Measurements from ENCODE around the gene KIAA0040. TPM values are rescaled to one million over a fixed set of nuclear protein-coding genes. Genes with fewer than 3 reads are reported as not detected.

KIAA0040 gene
- total RNA-seq, result 10 to 100 TPM; 23.0 to 25.8 TPM
- polyA plus RNA-seq, result 10 to 100 TPM in 1 of 2 donors, 1 to 10 TPM in 1; 5.6 to 11.1 TPM
- long read RNA-seq, donor 1, full-length matches to known transcripts, result 2 of 27 reads
- long read RNA-seq, donor 1, partial matches to known transcripts, result 2 of 27 reads
- long read RNA-seq, donor 1, other reads (novel, unspliced or antisense), result 23 of 27 reads
- long read RNA-seq, donor 2, full-length matches to known transcripts, result 11 of 21 reads
- long read RNA-seq, donor 2, partial matches to known transcripts, result 0 of 21 reads
- long read RNA-seq, donor 2, other reads (novel, unspliced or antisense), result 10 of 21 reads

DNA sequence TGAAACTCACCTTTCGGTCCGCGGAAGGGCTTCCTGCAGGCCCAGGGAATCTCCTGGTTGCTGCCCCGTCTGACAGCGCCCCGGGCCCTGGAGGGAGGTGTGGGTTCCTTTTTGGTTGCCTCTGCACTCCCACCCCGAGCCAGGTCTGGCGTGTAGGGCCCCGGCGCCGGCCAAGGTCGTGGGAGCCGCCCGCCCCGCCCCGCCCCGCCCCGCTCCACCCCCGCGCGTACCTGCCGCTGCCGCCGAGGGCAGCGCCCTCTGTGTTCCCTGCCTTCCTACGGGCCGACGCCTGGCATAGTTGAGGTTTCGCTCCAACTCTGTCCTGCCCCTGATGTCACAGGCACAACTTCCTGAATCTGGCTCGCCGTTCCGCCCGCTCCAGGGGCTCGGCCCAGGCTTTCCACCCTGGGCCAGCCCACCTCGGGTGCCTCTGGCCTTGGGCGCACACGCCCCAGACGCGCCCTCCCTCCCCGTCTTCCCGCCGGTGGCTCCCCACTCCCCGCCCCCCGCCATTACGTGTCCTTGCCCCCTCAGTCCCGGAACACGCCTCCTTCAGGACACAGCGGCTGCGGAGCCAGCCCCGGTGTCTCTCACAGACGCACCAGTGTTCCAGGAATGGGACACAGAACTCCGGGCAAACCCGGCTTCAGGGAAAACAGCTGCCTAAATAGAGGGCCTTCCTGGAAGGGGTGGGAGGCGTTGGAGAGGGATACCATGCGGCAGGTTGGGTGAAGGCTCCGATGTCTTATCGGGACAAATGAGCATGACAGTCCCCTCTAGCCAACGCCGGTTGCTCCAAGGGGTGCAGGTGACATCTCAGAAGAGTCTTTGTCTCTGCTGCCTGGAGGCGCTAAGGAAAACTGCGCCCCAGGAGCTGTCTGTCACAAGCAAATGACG is at the start of gene KIAA0040:
Gene KIAA0040 (minus strand): TSS at position 147 of the 897 bp plus-strand sequence. CDS start 31,763 bp downstream, outside the sequence.
- H3K27me3 ChIP-seq (ENCODE audit: control insufficient read depth in 1 of 2, insufficient read depth in 2 of 2, low read length in 1 of 2), result no peaks in the 10 kb centered on the region
- H3K27ac ChIP-seq (ENCODE audit: low read depth in 1 of 2, low read length in 2 of 2), result peak within 1 kb of the TSS; percentile 58 to 69
- no peaks in the 10 kb centered on the region for H3K36me3 ChIP-seq (ENCODE audit: control insufficient read depth in 1 of 2, insufficient read depth in 2 of 2, low read length in 1 of 2)
- DNase-seq (peak; percentile 81 to 89), ATAC-seq (ENCODE audit: low FRiP score) (peak; percentile 88)
- intact Hi-C loops (cut with DNase I), result loop anchor here in 1 of 2 donors (5.0 kb wide), 1 partner anchor 1014 kb away; the partner anchor contains the start of gene COP1
- WGBS, 2 donors, result 6% methylated on average over 51 to 62 of the region's 62 CpGs
- H3K9me3 ChIP-seq (ENCODE audit: control insufficient read depth, low read length), result no peaks in the 10 kb centered on the region
- H3K4me3 ChIP-seq (ENCODE audit: low read length in 2 of 2), result peak within 1 kb of the TSS; percentile 70 to 87
- no peaks in the 10 kb centered on the region for H3K4me1 ChIP-seq (ENCODE audit: control insufficient read depth in 1 of 2, insufficient read depth in 2 of 2, low read length in 2 of 2)

DNA sequence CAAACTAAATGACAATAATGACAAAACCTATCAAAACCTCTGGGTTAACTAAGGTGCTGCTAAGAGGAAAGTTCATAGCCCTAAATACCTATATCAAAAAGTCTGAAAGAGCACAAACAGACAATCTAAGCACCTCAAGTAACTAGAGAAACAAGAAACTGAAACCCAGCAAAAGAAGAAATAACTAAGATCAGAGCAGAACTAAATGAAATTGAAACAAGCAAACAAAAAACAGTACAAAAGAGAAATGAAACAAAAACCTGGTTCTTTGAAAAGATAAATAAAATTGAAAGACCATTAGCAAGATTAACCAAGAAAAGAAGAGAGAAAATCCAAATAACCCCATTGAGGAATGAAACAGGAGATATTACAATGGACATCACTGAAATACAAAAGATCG is 44.8 kb upstream of the KIAA0040 start:
- intact Hi-C loops (cut with DNase I), result no loop called here

DNA sequence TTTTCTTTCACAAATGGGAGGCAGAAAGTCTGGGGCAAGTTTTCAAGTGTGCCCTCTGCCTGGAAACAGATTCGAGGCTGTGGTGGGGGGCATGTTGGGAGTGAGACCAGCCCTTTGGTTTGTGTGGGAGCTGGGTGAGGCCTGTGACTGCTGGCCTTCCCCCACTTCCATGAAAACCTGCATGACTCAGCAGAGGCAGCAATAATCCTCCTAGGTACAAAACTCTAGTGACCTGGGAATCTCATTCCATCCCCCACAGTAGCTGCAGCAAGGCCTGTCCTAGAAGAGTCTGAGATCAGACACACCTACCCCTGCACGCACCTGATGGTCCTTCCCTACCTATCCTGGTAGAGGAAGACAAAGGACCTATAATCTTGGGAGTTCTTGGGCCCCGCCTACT is 42.1 kb upstream of the KIAA0040 start:
- Histone ChIP-seq H3K4me1 (ENCODE audit: control insufficient read depth in 1 of 2, insufficient read depth in 2 of 2, low read length in 2 of 2) (peaks cover 0 to 4% of the 10 kb centered on the region in 2 donors), H3K9me3 (ENCODE audit: control insufficient read depth, low read length) (no peaks in the 10 kb centered on the region), H3K36me3 (ENCODE audit: control insufficient read depth in 1 of 2, insufficient read depth in 2 of 2, low read length in 1 of 2) (no peaks in the 10 kb centered on the region), H3K27ac (ENCODE audit: low read depth in 1 of 2, low read length in 2 of 2) (no peak overlapping the region), H3K27me3 (ENCODE audit: control insufficient read depth in 1 of 2, insufficient read depth in 2 of 2, low read length in 1 of 2) (no peaks in the 10 kb centered on the region), H3K4me3 (ENCODE audit: low read length in 2 of 2) (no peak overlapping the region)
- WGBS, 2 donors, result 91 to 98% methylated on average over 3 of the region's 3 CpGs
- no peak for DNase-seq
- intact Hi-C loops (cut with DNase I), result no loop called here
- ATAC-seq (ENCODE audit: low FRiP score), result no peak

More for the DNA sequence above, 44.8 kb upstream of the KIAA0040 start:
- 90 to 96% methylated on average over 1 of the region's 1 CpG for WGBS, 2 donors
- ATAC-seq (ENCODE audit: low FRiP score) (no peak), DNase-seq (no peak)
- no peaks in the 10 kb centered on the region for H3K36me3 ChIP-seq (ENCODE audit: control insufficient read depth in 1 of 2, insufficient read depth in 2 of 2, low read length in 1 of 2)
- no peaks in the 10 kb centered on the region for H3K27me3 ChIP-seq (ENCODE audit: control insufficient read depth in 1 of 2, insufficient read depth in 2 of 2, low read length in 1 of 2)
- no peaks in the 10 kb centered on the region for H3K9me3 ChIP-seq (ENCODE audit: control insufficient read depth, low read length)
- no peak overlapping the region for H3K4me3 ChIP-seq (ENCODE audit: low read length in 2 of 2)
- no peaks in the 10 kb centered on the region for H3K4me1 ChIP-seq (ENCODE audit: control insufficient read depth in 1 of 2, insufficient read depth in 2 of 2, low read length in 2 of 2)
- no peak overlapping the region for H3K27ac ChIP-seq (ENCODE audit: low read depth in 1 of 2, low read length in 2 of 2)

DNA sequence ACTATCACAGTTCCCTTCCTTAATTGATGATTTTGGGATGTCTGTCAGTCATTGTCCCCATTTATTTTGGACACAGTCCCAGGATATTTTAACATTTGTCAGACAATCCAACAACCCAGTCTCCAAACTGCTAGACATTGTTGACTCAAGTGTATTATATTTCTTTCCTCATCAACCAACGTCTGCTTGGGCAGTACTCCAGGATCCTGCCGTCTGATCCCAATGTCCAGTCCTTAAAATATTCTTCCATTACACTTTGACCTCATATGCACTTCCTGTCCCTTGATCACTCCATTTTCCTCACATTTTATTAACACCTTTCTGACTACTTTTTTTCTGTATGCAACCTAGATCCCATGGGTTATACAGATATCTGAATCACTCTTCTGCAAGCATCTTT is 39.8 kb upstream of the KIAA0040 start:
- intact Hi-C loops (cut with DNase I), result no loop called here
- H3K4me1 ChIP-seq (ENCODE audit: control insufficient read depth in 1 of 2, insufficient read depth in 2 of 2, low read length in 2 of 2), result peaks cover 0 to 4% of the 10 kb centered on the region in 2 donors
- H3K27me3 ChIP-seq (ENCODE audit: control insufficient read depth in 1 of 2, insufficient read depth in 2 of 2, low read length in 1 of 2), result no peaks in the 10 kb centered on the region
- ATAC-seq (ENCODE audit: low FRiP score) (no peak), DNase-seq (no peak)
- H3K27ac ChIP-seq (ENCODE audit: low read depth in 1 of 2, low read length in 2 of 2), result no peak overlapping the region
- H3K4me3 ChIP-seq (ENCODE audit: low read length in 2 of 2), result no peak overlapping the region
- H3K36me3 ChIP-seq (ENCODE audit: control insufficient read depth in 1 of 2, insufficient read depth in 2 of 2, low read length in 1 of 2), result no peaks in the 10 kb centered on the region
- WGBS, 2 donors, result 2 to 5% methylated on average over 2 of the region's 2 CpGs
- H3K9me3 ChIP-seq (ENCODE audit: control insufficient read depth, low read length), result no peaks in the 10 kb centered on the region

DNA sequence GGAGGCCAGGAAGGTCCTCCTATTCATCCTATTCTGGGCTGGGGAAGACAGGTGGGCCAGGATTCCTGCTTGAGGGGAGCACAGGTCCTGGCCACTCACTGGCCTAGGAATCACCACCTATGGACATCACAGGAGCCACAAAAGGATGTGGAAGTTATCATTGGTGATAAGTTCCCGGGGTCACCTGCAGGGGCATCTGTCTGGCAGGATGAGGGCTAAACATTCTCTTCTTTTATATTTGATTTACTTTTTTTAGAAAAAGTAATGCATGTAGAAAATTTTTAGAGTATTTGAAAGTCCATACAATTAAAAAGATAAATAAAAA is 33.2 kb upstream of the KIAA0040 start:
- 0% methylated on average over 1 of the region's 1 CpG for WGBS, 2 donors
- intact Hi-C loops (cut with DNase I), result no loop called here
- no peak for DNase-seq
- Histone ChIP-seq H3K4me3 (ENCODE audit: low read length in 2 of 2) (no peak overlapping the region), H3K27me3 (ENCODE audit: control insufficient read depth in 1 of 2, insufficient read depth in 2 of 2, low read length in 1 of 2) (no peaks in the 10 kb centered on the region), H3K27ac (ENCODE audit: low read depth in 1 of 2, low read length in 2 of 2) (no peak overlapping the region), H3K9me3 (ENCODE audit: control insufficient read depth, low read length) (no peaks in the 10 kb centered on the region), H3K36me3 (ENCODE audit: control insufficient read depth in 1 of 2, insufficient read depth in 2 of 2, low read length in 1 of 2) (no peaks in the 10 kb centered on the region), H3K4me1 (ENCODE audit: control insufficient read depth in 1 of 2, insufficient read depth in 2 of 2, low read length in 2 of 2) (peaks cover 0 to 4% of the 10 kb centered on the region in 2 donors)
- ATAC-seq (ENCODE audit: low FRiP score), result no peak

DNA sequence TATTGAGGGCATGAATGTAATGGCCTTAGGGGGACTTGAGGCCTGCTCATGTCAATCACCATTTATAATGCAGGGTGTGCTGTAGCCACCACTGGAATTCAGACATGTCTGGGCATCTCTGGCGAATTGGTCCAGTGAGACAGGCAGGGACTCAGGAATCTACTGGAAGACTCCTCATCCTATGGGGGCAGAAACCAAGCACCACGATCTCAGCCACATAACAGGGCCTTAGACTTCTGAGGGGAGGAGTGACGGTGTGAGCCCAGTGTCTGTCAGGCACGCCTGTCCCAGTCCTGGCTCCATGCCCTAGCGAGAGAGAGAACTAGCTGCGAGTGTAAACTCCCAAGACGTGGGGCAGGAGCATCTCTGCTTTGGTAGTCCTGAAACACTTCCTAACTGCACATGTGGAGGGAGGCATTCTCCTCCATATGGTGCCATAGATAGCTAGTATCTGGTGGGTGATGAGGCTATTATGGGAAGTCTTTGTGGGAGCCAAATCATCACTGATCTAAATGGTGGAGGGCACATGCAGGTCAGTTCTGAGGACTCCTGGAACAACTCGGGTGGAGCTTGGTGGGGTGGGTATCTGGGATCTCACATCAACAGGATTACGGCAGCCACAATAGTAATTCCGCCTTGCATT is 29.8 kb upstream of the KIAA0040 start:
- H3K27me3 ChIP-seq (ENCODE audit: control insufficient read depth in 1 of 2, insufficient read depth in 2 of 2, low read length in 1 of 2), result no peaks in the 10 kb centered on the region
- H3K27ac ChIP-seq (ENCODE audit: low read depth in 1 of 2, low read length in 2 of 2), result no peak overlapping the region
- no peaks in the 10 kb centered on the region for H3K4me1 ChIP-seq (ENCODE audit: control insufficient read depth in 1 of 2, insufficient read depth in 2 of 2, low read length in 2 of 2)
- intact Hi-C loops (cut with DNase I), result loop anchor here in 1 of 2 donors (5.0 kb wide), 1 partner anchor 65 kb away; no protein-coding TSS in a partner anchor
- H3K9me3 ChIP-seq (ENCODE audit: control insufficient read depth, low read length), result no peaks in the 10 kb centered on the region
- ATAC-seq (ENCODE audit: low FRiP score) (no peak), DNase-seq (no peak)
- 78 to 84% methylated on average over 10 of the region's 10 CpGs for WGBS, 2 donors
- H3K4me3 ChIP-seq (ENCODE audit: low read length in 2 of 2), result no peak overlapping the region
- H3K36me3 ChIP-seq (ENCODE audit: control insufficient read depth in 1 of 2, insufficient read depth in 2 of 2, low read length in 1 of 2), result no peaks in the 10 kb centered on the region

DNA sequence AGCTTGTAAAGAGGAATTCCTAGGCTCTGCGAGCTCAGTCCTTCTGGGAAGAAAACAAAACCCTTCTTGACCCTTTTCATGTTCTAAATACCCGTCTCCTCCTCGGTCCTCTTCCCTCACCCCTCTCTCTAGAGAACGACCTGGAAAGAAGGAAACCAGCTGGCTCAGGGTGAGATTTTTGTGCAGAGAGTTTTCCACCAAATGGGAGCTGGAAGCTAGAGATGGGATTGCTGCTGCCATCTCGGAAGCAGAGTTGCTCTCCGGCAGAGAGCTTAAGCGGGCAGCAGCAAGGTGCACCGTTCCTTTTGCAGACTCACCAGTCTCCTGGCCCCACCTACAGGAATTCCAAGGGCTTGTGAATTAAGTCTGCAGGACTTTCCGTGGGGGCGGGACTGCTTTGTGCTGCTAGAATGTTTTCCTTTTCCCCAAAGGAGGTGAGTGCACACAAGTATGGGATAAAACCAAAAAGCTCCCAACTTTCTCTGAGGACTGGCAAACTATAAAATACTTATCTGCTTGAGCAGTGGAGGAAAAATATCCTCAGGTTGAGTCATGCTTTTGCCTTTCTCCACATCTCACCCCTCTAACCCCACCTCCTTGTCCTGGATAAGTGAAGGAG is 29.1 kb upstream of the KIAA0040 start:
- Histone ChIP-seq H3K27ac (ENCODE audit: low read depth in 1 of 2, low read length in 2 of 2) (peak overlapping the region in 1 of 2 donors; percentile 29), H3K9me3 (ENCODE audit: control insufficient read depth, low read length) (no peaks in the 10 kb centered on the region), H3K4me1 (ENCODE audit: control insufficient read depth in 1 of 2, insufficient read depth in 2 of 2, low read length in 2 of 2) (no peaks in the 10 kb centered on the region), H3K36me3 (ENCODE audit: control insufficient read depth in 1 of 2, insufficient read depth in 2 of 2, low read length in 1 of 2) (no peaks in the 10 kb centered on the region), H3K4me3 (ENCODE audit: low read length in 2 of 2) (no peak overlapping the region), H3K27me3 (ENCODE audit: control insufficient read depth in 1 of 2, insufficient read depth in 2 of 2, low read length in 1 of 2) (no peaks in the 10 kb centered on the region)
- intact Hi-C loops (cut with DNase I), result loop anchor here (2.0 to 5.0 kb wide), 2 partner anchors 64 to 67 kb away; no protein-coding TSS in a partner anchor
- no peak for ATAC-seq (ENCODE audit: low FRiP score)
- WGBS, 2 donors, result 24 to 34% methylated on average over 10 of the region's 10 CpGs
- peak in 1 of 2 donors; percentile 49 for DNase-seq

DNA sequence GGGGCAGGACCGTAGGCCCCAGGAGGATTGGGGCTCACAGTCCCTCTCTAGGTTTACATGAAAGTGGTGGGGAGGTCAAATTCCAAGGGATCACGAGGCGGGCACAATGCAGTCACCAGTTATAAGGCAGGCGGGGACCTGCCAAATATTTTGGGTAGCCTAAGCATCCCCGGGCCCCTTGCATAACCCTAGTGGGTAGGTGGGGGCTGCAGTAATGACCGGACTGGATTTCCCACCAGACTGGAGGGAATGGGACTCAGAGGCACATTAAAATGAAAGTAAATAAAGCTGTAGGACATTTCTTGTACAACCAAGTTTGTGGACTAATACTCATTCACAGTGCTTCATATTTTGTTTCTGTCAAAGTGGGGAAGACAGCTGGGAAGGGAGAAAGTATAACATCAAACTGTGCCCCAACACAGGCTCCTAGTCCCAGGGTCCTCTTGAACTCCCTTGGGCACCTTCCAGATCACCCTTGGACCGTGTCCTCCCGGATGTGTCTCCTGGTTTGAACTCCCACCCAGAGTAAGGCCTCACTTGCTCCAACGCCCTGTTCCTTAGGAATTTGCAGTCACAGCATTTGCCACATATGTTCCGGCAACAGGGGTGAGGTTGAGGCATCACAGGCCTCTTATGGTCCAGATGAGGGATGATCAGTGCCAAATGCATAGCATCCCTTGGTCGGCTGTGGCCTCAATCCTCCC is 28.4 kb upstream of the KIAA0040 start:
- H3K4me1 ChIP-seq (ENCODE audit: control insufficient read depth in 1 of 2, insufficient read depth in 2 of 2, low read length in 2 of 2), result no peaks in the 10 kb centered on the region
- no peak overlapping the region for H3K4me3 ChIP-seq (ENCODE audit: low read length in 2 of 2)
- no peaks in the 10 kb centered on the region for H3K9me3 ChIP-seq (ENCODE audit: control insufficient read depth, low read length)
- 65 to 67% methylated on average over 11 of the region's 11 CpGs for WGBS, 2 donors
- DNase-seq, result no peak
- no peaks in the 10 kb centered on the region for H3K27me3 ChIP-seq (ENCODE audit: control insufficient read depth in 1 of 2, insufficient read depth in 2 of 2, low read length in 1 of 2)
- intact Hi-C loops (cut with DNase I), result loop anchor here (2.0 to 5.0 kb wide), 2 partner anchors 64 to 66 kb away; no protein-coding TSS in a partner anchor
- no peaks in the 10 kb centered on the region for H3K36me3 ChIP-seq (ENCODE audit: control insufficient read depth in 1 of 2, insufficient read depth in 2 of 2, low read length in 1 of 2)
- H3K27ac ChIP-seq (ENCODE audit: low read depth in 1 of 2, low read length in 2 of 2), result no peak overlapping the region
- no peak for ATAC-seq (ENCODE audit: low FRiP score)

All from aorta (tissue), 5 donors.